GM12878 (cell line): ENCODE results near the gene PRMT3. TPM values are rescaled to one million over a fixed set of nuclear protein-coding genes. Genes with fewer than 3 reads are reported as not detected.
A peak's percentile ranks its signal among the peaks of the same experiment; 100 is the strongest.

Experiments used
- ATAC-seq: fragments of 200-7000 bp; cut with Tn5 transposase; 3 replicates; pipeline ENCODE4 v1.9.1; 2020; ENCODE audit warnings: mild to moderate bottlenecking, moderate library complexity
- BruUV-seq: library from RNA; stranded (reverse); fragments of 400-500 nt; replicated peaks from 2 replicates; lab custom pipeline; 2021; lab: Mats Ljungman, UMichigan
- CTCF ChIA-PET: fragments of 300-600 bp; sonication (Branson Sonifier 250); formaldehyde crosslinking; extraction: SDS; loops from one replicate; lab custom pipeline; 2021; ENCODE audit warnings: inconsistent platforms; lab: Yijun Ruan, JAX
- POLR2A ChIA-PET: fragments of 350-600 bp; formaldehyde crosslinking; extraction: SDS; loops from one replicate; lab custom pipeline; 2021; ENCODE audit warnings: inconsistent platforms; lab: Charles Lee
- RAD21 ChIA-PET: fragments of 300-600 bp; sonication (Branson Sonifier 250); formaldehyde crosslinking; loops from one replicate; lab custom pipeline; 2023; ENCODE audit warnings: antibody characterized with exemption; ENCODE audit not compliant: unreplicated experiment; lab: Charles Lee
- SMC1A ChIA-PET: fragments of 300-600 bp; sonication (Branson Sonifier 250); formaldehyde crosslinking; loops from one replicate; lab custom pipeline; 2023; ENCODE audit not compliant: unreplicated experiment, uncharacterized antibody; lab: Charles Lee
- DNase-seq: peaks from one replicate; pipeline ENCODE4 v3.0.0-alpha.2; 2011; ENCODE audit warnings: low read depth, low spot score
- FAIRE-seq: peaks from 3 replicates; lab custom pipeline; 2011; peaks lifted over from hg19 to GRCh38; lab: Jason Lieb, UNC
- H2AFZ ChIP-seq: 2 replicates; pipeline ENCODE4 v1.6.0; 2011; ENCODE audit warnings: low read depth, low read length, control low read depth; ENCODE audit not compliant: control insufficient read depth
- H3K27ac ChIP-seq: 2 replicates; pipeline ENCODE4 v1.5.1; 2011; ENCODE audit warnings: control low read depth; ENCODE audit not compliant: control insufficient read depth, insufficient read depth
- H3K27me3 ChIP-seq, 2 experiments: replicated peaks in 1 of 2; 2 replicates each; pipeline versions ENCODE4 v1.6.0 to v1.6.1; 2011; ENCODE audit warnings: low read length in 1 of 2; ENCODE audit not compliant: control insufficient read depth in 2 of 2, insufficient read depth in 2 of 2
- H3K36me3 ChIP-seq, 2 experiments: 2 replicates each; pipeline ENCODE4 v1.5.1; 2011; ENCODE audit warnings: low read length in 1 of 2; ENCODE audit not compliant: control insufficient read depth in 2 of 2, insufficient read depth in 2 of 2
- H3K4me1 ChIP-seq: 2 replicates; pipeline ENCODE4 v1.6.1; 2011; ENCODE audit warnings: mild to moderate bottlenecking, low read length, moderate library complexity, mixed read lengths; ENCODE audit not compliant: control insufficient read depth, insufficient read depth
- H3K4me2 ChIP-seq: 2 replicates; pipeline ENCODE4 v1.6.0; 2011; ENCODE audit warnings: control low read depth; ENCODE audit not compliant: control insufficient read depth, insufficient read depth
- H3K4me3 ChIP-seq: fragments of 200-600 bp; sonication (generic); 2 replicates; pipeline ENCODE4 v1.5.1; 2016
- H3K79me2 ChIP-seq: 2 replicates; pipeline ENCODE4 v1.6.0; 2011; ENCODE audit warnings: low read length; ENCODE audit not compliant: control insufficient read depth, insufficient read depth
- H3K9ac ChIP-seq: 2 replicates; pipeline ENCODE4 v1.8.0; 2011; ENCODE audit warnings: low read length, control low read depth, mixed read lengths; ENCODE audit not compliant: control insufficient read depth, insufficient read depth
- H3K9me3 ChIP-seq: replicated peaks from 3 replicates; pipeline ENCODE4 v1.5.1; 2011; ENCODE audit warnings: mild to moderate bottlenecking, low read length; ENCODE audit not compliant: control insufficient read depth, insufficient read depth
- H4K20me1 ChIP-seq: 2 replicates; pipeline ENCODE4 v1.6.0; 2011; ENCODE audit not compliant: control insufficient read depth, insufficient read depth
- BMI1 ChIP-seq: fragments of 450-650 bp; IDR thresholded peaks from 2 replicates; pipeline ENCODE4 v1.6.1; 2016; ENCODE audit warnings: mild to moderate bottlenecking, moderate library complexity, borderline replicate concordance
- BRCA1 ChIP-seq: IDR thresholded peaks from 2 replicates; pipeline ENCODE4 v1.6.1; 2011; ENCODE audit warnings: low read depth, low read length, improper control_type of control experiment
- CREM ChIP-seq: IDR thresholded peaks from 2 replicates; pipeline ENCODE4 v1.6.1; 2014; ENCODE audit warnings: antibody characterized with exemption, low read depth
- KDM1A ChIP-seq: fragments of 200-600 bp; sonication (generic); IDR thresholded peaks from 2 replicates; pipeline ENCODE4 v1.6.1; 2016; ENCODE audit warnings: borderline replicate concordance
- MTA3 ChIP-seq: IDR thresholded peaks from 2 replicates; pipeline ENCODE4 v1.6.1; 2012; ENCODE audit warnings: low read length, inconsistent platforms, borderline replicate concordance
- NRF1 ChIP-seq: conservative IDR thresholded peaks from 2 replicates; pipeline ENCODE4 v1.6.1; 2011; ENCODE audit warnings: mild to moderate bottlenecking, low read depth, low read length, improper control_type of control experiment
- PKNOX1 ChIP-seq: fragments of 450-650 bp; IDR thresholded peaks from 2 replicates; pipeline ENCODE4 v1.6.1; 2016; ENCODE audit warnings: mild to moderate bottlenecking
- RAD21 ChIP-seq: IDR thresholded peaks from 2 replicates; pipeline ENCODE4 v1.6.1; 2011; ENCODE audit warnings: mild to moderate bottlenecking, low read depth, low read length, moderate library complexity; ENCODE audit not compliant: insufficient read depth
- RFX5 ChIP-seq: IDR thresholded peaks from 2 replicates; pipeline ENCODE4 v1.6.1; 2011; ENCODE audit warnings: low read depth, low read length, improper control_type of control experiment
- RUNX3 ChIP-seq: IDR thresholded peaks from 2 replicates; pipeline ENCODE4 v1.6.1; 2012; ENCODE audit warnings: low read length, inconsistent platforms
- SMC3 ChIP-seq: IDR thresholded peaks from 2 replicates; pipeline ENCODE4 v1.6.1; 2011; ENCODE audit warnings: low read length, improper control_type of control experiment, borderline replicate concordance
- SUPT20H ChIP-seq: IDR thresholded peaks from 2 replicates; pipeline ENCODE4 v1.6.1; 2011; ENCODE audit warnings: low read depth, mild to moderate bottlenecking, low read length, moderate library complexity, borderline replicate concordance; ENCODE audit not compliant: control insufficient read depth
- TARDBP ChIP-seq: IDR thresholded peaks from 2 replicates; pipeline ENCODE4 v1.6.1; 2016; ENCODE audit warnings: borderline replicate concordance
- TBL1XR1 ChIP-seq: IDR thresholded peaks from 2 replicates; pipeline ENCODE4 v1.6.1; 2012; ENCODE audit warnings: low read depth, low read length, improper control_type of control experiment
- WGBS: methylation state at CpG from one replicate; pipeline ENCODE4 v1.1.6; 2016; ENCODE audit warnings: low lambda C conversion rate; ENCODE audit not compliant: insufficient replicate concordance, insufficient coverage; ENCODE audit errors: missing lambda C conversion rate; 5-methylcytosine and 5-hydroxymethylcytosine counted together
- in situ Hi-C: fragments of 300-500 bp; cut with MboI; formaldehyde crosslinking; loops from 9 replicates; pipeline ENCODE4 v1.14.3; 2018; ENCODE audit warnings: mixed read lengths
- intact Hi-C: fragments of 100-400 bp; cut with micrococcal nuclease; formaldehyde crosslinking; loops from one replicate; pipeline ENCODE4 v1.14.2; 2022; ENCODE audit not compliant: unreplicated experiment
- polyA plus RNA-seq, 11 experiments: library from polyadenylated mRNA; depleted of rRNA in 4 of 11; unstranded in 6 of 11; stranded (reverse) in 5 of 11; fragments of >200 nt; fragmentation: Nextera tagmentation in 4 of 11; fragmentation: Illumina TruSeq in 1 of 11; extraction: Ambion mirVana in 4 of 11; extraction: Trizol in 1 of 11; gene quantifications; 1 replicate in 1 of 11; 2 replicates in 10 of 11; pipeline versions ENCODE4 v1.2.1 to v1.2.3, GENCODE V29; 2011 to 2016; ENCODE audit warnings: inconsistent platforms in 2 of 11, missing spikeins in 2 of 11, low read depth in 1 of 11
- total RNA-seq, 4 experiments: library from RNA; depleted of rRNA in 3 of 4; stranded (reverse); fragments of >200 nt in 3 of 4; fragmentation: Illumina TruSeq in 1 of 4; extraction: Trizol in 1 of 4; gene quantifications; 2 replicates each; pipeline versions ENCODE4 v1.2.1 to v1.2.3, GENCODE V29; 2013 to 2021
- TF ChIP-seq, protein P1 (sequence below), 3 experiments: IDR thresholded peaks in 2 of 3; conservative IDR thresholded peaks in 1 of 3; 2 replicates each; pipeline ENCODE4 v1.5.1; 2011; ENCODE audit warnings: low read depth in 3 of 3, low read length in 3 of 3, mild to moderate bottlenecking in 3 of 3, control low read depth in 2 of 3, moderate library complexity in 2 of 3, inconsistent platforms in 1 of 3, mixed read lengths in 1 of 3; ENCODE audit not compliant: control insufficient read depth in 2 of 3, insufficient read depth in 1 of 3; ENCODE audit errors: extremely low read depth in 1 of 3

PRMT3 gene
- total and polyA plus RNA-seq, 10 of the 15 experiments (the other 5 are each of a cell fraction or from before 2014, with no cell fraction given): 13.9 to 52.1 (median 27.7) TPM

GRCh38 chr11:20438637-20439036 lies 51.1 kb downstream of the PRMT3 start:
- Histone ChIP-seq H2AFZ (no peak overlapping the region), H3K36me3 (peaks cover 0 to 5% of the 10 kb centered on the region in 2 experiments), H3K27me3 (no peaks in the 10 kb centered on the region), H3K9ac (no peak overlapping the region), H3K9me3 (no peaks in the 10 kb centered on the region), H3K4me1 (no peaks in the 10 kb centered on the region), H3K27ac (no peak overlapping the region), H3K79me2 (no peaks in the 10 kb centered on the region), H3K4me3 (no peak overlapping the region), H3K4me2 (no peak overlapping the region), H4K20me1 (no peaks in the 10 kb centered on the region)
- ChIA-PET SMC1A (interaction anchor here (0.9 to 1.0 kb wide), 2 partner anchors 42 to 62 kb away, joined by 3 read pairs; no protein-coding TSS in a partner anchor), RAD21 (no interaction called here), CTCF (interaction anchor here (0.9 kb wide), 1 partner anchor 11 kb away, joined by 3 read pairs; no protein-coding TSS in a partner anchor), POLR2A (no interaction called here)
- DNase-seq (no peak), ATAC-seq (no peak; the same call in 2 of the 3 replicates), FAIRE-seq (no peak)
- in situ Hi-C loops: no loop called here
- intact Hi-C loops: no loop called here
- TF ChIP-seq SUPT20H (no peak), NRF1 (no peak), KDM1A (no peak), MTA3 (no peak), RUNX3 (no peak), BRCA1 (no peak), TARDBP (no peak)
- WGBS: 89% methylated on average over 2 of the region's 2 CpGs
- BruUV-seq: no TSS peak

DNA sequence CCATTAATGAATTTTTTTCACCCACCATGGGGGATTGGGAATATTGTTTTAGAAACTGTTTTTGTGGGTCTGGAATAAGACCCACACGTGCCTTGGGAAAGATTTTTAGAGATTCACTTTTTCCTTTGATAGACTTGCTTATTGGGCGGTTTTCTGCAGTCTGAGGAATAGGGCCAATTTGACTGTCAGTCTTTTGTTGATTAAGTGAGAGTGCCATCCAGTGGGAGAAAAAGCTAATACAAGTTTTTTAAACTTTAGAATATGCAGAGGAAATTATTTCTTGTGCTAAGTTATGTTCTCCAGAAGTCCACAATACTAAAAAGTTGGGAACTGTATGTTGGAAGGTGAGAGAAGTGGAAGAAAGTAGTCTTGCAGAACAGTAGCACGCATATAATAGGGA lies 56.1 kb downstream of the PRMT3 start:
- no peak for FAIRE-seq
- CTCF ChIA-PET: interaction anchor here (0.6 to 2.6 kb wide), 15 partner anchors 9 to 315 kb away, joined by 3 to 23 read pairs (median 4); no protein-coding TSS in a partner anchor
- POLR2A ChIA-PET: no interaction called here
- TF ChIP-seq, protein P1, sequence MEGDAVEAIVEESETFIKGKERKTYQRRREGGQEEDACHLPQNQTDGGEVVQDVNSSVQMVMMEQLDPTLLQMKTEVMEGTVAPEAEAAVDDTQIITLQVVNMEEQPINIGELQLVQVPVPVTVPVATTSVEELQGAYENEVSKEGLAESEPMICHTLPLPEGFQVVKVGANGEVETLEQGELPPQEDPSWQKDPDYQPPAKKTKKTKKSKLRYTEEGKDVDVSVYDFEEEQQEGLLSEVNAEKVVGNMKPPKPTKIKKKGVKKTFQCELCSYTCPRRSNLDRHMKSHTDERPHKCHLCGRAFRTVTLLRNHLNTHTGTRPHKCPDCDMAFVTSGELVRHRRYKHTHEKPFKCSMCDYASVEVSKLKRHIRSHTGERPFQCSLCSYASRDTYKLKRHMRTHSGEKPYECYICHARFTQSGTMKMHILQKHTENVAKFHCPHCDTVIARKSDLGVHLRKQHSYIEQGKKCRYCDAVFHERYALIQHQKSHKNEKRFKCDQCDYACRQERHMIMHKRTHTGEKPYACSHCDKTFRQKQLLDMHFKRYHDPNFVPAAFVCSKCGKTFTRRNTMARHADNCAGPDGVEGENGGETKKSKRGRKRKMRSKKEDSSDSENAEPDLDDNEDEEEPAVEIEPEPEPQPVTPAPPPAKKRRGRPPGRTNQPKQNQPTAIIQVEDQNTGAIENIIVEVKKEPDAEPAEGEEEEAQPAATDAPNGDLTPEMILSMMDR (IDR thresholded peaks at IDR 0.05 in 2 of 3, conservative IDR thresholded peaks at IDR 0.05 in 1 of 3; ENCODE audit: control insufficient read depth in 2 of 3, extremely low read depth in 1 of 3, insufficient read depth in 1 of 3, low read depth in 3 of 3, low read length in 3 of 3): peak in 2 of 3 experiments; percentile 33 to 41; a peak in 3 of 6 replicates
- TF ChIP-seq TBL1XR1 (no peak), BMI1 (no peak), PKNOX1 (peak; percentile 32; the same call in 1 of the 2 replicates), SMC3 (peak; percentile 10; the same call in 1 of the 2 replicates), RFX5 (no peak), CREM (no peak), RAD21 (peak; percentile 42; the same call in 1 of the 2 replicates)

More for the DNA sequence above, 56.1 kb downstream of the PRMT3 start:
- Histone ChIP-seq H2AFZ (no peak overlapping the region), H3K36me3 (peaks cover 0 to 3% of the 10 kb centered on the region in 2 experiments; a peak in 3 of 4 replicates), H4K20me1 (no peaks in the 10 kb centered on the region), H3K27ac (no peak overlapping the region), H3K9ac (no peak overlapping the region), H3K9me3 (no peaks in the 10 kb centered on the region), H3K4me3 (no peak overlapping the region), H3K27me3 (no peaks in the 10 kb centered on the region), H3K4me1 (no peaks in the 10 kb centered on the region), H3K79me2 (no peaks in the 10 kb centered on the region), H3K4me2 (no peak overlapping the region)
- DNase-seq (no peak), ATAC-seq (peak; percentile 54; the same call in 1 of the 3 replicates)
- intact Hi-C loops: loop anchor here (10.0 kb wide), 1 partner anchor 319 kb away; no protein-coding TSS in a partner anchor
- WGBS: 82% methylated on average over 3 of the region's 3 CpGs
- in situ Hi-C loops: no loop called here
- ChIA-PET RAD21 (interaction anchor here (0.9 to 1.0 kb wide), 3 partner anchors 34 to 316 kb away, joined by 3 to 10 read pairs (median 3); no protein-coding TSS in a partner anchor), SMC1A (interaction anchor here (1.2 to 1.6 kb wide), 3 partner anchors 38 to 53 kb away, joined by 3 to 5 read pairs (median 5); no protein-coding TSS in a partner anchor)
- no TSS peak for BruUV-seq
